Panc1 (cell line): Measurements from ENCODE around the gene RAPGEF5. TPM values are rescaled to one million over a fixed set of nuclear protein-coding genes. Genes with fewer than 3 reads are reported as not detected.

Experiments used
- ATAC-seq: fragments of 200-7000 bp; cut with Tn5 transposase; 2 replicates; pipeline ENCODE4 v1.9.1; 2020; ENCODE audit warnings: mild to moderate bottlenecking, moderate library complexity
- BruUV-seq: library from RNA; stranded (reverse); fragments of 400-500 nt; replicated peaks from 2 replicates; lab custom pipeline; 2021; lab: Mats Ljungman, UMichigan
- CTCF ChIA-PET: fragments of 300-600 bp; sonication (Branson Sonifier 250); formaldehyde crosslinking; loops from one replicate; lab custom pipeline; 2022; ENCODE audit warnings: antibody characterized with exemption; lab: Charles Lee
- POLR2A ChIA-PET: fragments of 300-600 bp; sonication (Branson Sonifier 250); formaldehyde crosslinking; loops from one replicate; lab custom pipeline; 2022; ENCODE audit warnings: antibody characterized with exemption; lab: Charles Lee
- DNase-seq: peaks from one replicate; pipeline ENCODE4 v3.0.0-alpha.2; 2010; ENCODE audit warnings: low read depth, low spot score
- H3K27ac ChIP-seq: 2 replicates; pipeline ENCODE4 v1.5.1; 2011; ENCODE audit warnings: mild to moderate bottlenecking, low read length, inconsistent platforms
- H3K27me3 ChIP-seq: fragments of 200-500 bp; sonication (Bioruptor generic); 2 replicates; pipeline ENCODE4 v1.6.0; 2014; ENCODE audit warnings: low read length, inconsistent platforms; ENCODE audit not compliant: control insufficient read depth, insufficient read depth
- H3K36me3 ChIP-seq: fragments of 200-500 bp; sonication (Bioruptor generic); 2 replicates; pipeline ENCODE4 v1.5.1; 2014; ENCODE audit warnings: inconsistent platforms, mild to moderate bottlenecking, low read length, moderate library complexity; ENCODE audit not compliant: control insufficient read depth, insufficient read depth
- H3K4me1 ChIP-seq: 2 replicates; pipeline ENCODE4 v1.5.1; 2011; ENCODE audit warnings: inconsistent platforms, mild to moderate bottlenecking, low read length, moderate library complexity; ENCODE audit not compliant: control insufficient read depth, insufficient read depth
- H3K4me3 ChIP-seq, 2 experiments: 2 replicates each; pipeline ENCODE4 v1.5.1; 2011 to 2012; ENCODE audit warnings: low read depth in 2 of 2, low read length in 2 of 2, mild to moderate bottlenecking in 2 of 2, inconsistent platforms in 1 of 2, moderate library complexity in 1 of 2
- H3K9me3 ChIP-seq: fragments of 200-500 bp; sonication (Bioruptor generic); 2 replicates; pipeline ENCODE4 v1.5.1; 2014; ENCODE audit warnings: low read depth, mild to moderate bottlenecking, inconsistent platforms, low read length, moderate library complexity; ENCODE audit not compliant: control insufficient read depth, insufficient read depth
- POLR2AphosphoS5 ChIP-seq: IDR thresholded peaks from 2 replicates; pipeline ENCODE4 v1.6.1; 2012; ENCODE audit warnings: mild to moderate bottlenecking, low read depth, low read length, moderate library complexity
- SIN3A ChIP-seq: IDR thresholded peaks from 2 replicates; pipeline ENCODE4 v1.6.1; 2012; ENCODE audit warnings: low read depth, mild to moderate bottlenecking, low read length, moderate library complexity, borderline replicate concordance; ENCODE audit not compliant: insufficient read depth
- TCF7L2 ChIP-seq: IDR thresholded peaks from 2 replicates; pipeline ENCODE4 v1.6.1; 2011; ENCODE audit warnings: mild to moderate bottlenecking, low read depth, low read length, inconsistent platforms
- in situ Hi-C: cut with HindIII; loops from 2 replicates; pipeline ENCODE4 v1.10.0; 2016; ENCODE audit warnings: low sequenced_read_pairs, low pct_unique_long_range_greater_than_20kb
- intact Hi-C: fragments of 100-400 bp; cut with micrococcal nuclease; formaldehyde crosslinking; loops from one replicate; pipeline ENCODE4 v1.10.0; 2022; ENCODE audit not compliant: unreplicated experiment
- total RNA-seq: library from RNA; stranded (reverse); gene quantifications from one replicate; pipeline ENCODE4 v1.2.1, GENCODE V29; 2021; ENCODE audit not compliant: unreplicated experiment
- TF ChIP-seq, protein P1 (sequence below): fragments of 450-650 bp; IDR thresholded peaks from 2 replicates; pipeline ENCODE4 v1.5.1; 2017; ENCODE audit warnings: mild to moderate bottlenecking
- TF ChIP-seq, protein P2 (sequence below), 2 experiments: IDR thresholded peaks; 2 replicates each; pipeline ENCODE4 v1.6.1; 2011 to 2012; ENCODE audit warnings: low read depth in 2 of 2, control low read depth in 1 of 2, low read length in 1 of 2, mild to moderate bottlenecking in 1 of 2, moderate library complexity in 1 of 2; ENCODE audit not compliant: insufficient read depth in 1 of 2

RAPGEF5 gene
- total RNA-seq, 1 experiment from 2014 or later: 1.4 TPM

DNA sequence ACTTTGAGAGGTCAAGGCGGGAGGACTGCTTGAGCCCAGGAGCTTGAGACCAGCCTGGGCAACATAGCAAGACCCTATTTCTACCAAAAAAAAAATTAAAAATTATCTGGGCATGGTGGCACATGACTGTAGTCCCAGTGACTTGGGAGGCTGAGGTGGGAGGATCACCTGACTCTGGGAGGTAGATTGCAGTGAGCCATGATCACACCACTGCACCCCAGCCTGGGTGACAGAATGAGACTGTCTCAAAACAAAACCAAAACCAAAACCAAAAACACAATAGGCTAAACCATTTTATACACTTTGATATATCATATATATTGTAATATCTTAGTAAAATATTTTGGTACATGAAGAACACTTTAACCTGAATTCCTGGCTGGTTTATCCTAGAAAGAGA lies 101.6 kb downstream of the RAPGEF5 start:
- BruUV-seq: no TSS peak
- DNase-seq: no peak
- no peak for ATAC-seq
- in situ Hi-C loops (no loop called here), intact Hi-C loops (no loop called here)
- H3K9me3 ChIP-seq: no peaks in the 10 kb centered on the region
- no peak for TF ChIP-seq SIN3A
- TF ChIP-seq, protein P1, sequence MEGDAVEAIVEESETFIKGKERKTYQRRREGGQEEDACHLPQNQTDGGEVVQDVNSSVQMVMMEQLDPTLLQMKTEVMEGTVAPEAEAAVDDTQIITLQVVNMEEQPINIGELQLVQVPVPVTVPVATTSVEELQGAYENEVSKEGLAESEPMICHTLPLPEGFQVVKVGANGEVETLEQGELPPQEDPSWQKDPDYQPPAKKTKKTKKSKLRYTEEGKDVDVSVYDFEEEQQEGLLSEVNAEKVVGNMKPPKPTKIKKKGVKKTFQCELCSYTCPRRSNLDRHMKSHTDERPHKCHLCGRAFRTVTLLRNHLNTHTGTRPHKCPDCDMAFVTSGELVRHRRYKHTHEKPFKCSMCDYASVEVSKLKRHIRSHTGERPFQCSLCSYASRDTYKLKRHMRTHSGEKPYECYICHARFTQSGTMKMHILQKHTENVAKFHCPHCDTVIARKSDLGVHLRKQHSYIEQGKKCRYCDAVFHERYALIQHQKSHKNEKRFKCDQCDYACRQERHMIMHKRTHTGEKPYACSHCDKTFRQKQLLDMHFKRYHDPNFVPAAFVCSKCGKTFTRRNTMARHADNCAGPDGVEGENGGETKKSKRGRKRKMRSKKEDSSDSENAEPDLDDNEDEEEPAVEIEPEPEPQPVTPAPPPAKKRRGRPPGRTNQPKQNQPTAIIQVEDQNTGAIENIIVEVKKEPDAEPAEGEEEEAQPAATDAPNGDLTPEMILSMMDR: no peak
- TF ChIP-seq POLR2AphosphoS5: no peak
- TF ChIP-seq, protein P2, sequence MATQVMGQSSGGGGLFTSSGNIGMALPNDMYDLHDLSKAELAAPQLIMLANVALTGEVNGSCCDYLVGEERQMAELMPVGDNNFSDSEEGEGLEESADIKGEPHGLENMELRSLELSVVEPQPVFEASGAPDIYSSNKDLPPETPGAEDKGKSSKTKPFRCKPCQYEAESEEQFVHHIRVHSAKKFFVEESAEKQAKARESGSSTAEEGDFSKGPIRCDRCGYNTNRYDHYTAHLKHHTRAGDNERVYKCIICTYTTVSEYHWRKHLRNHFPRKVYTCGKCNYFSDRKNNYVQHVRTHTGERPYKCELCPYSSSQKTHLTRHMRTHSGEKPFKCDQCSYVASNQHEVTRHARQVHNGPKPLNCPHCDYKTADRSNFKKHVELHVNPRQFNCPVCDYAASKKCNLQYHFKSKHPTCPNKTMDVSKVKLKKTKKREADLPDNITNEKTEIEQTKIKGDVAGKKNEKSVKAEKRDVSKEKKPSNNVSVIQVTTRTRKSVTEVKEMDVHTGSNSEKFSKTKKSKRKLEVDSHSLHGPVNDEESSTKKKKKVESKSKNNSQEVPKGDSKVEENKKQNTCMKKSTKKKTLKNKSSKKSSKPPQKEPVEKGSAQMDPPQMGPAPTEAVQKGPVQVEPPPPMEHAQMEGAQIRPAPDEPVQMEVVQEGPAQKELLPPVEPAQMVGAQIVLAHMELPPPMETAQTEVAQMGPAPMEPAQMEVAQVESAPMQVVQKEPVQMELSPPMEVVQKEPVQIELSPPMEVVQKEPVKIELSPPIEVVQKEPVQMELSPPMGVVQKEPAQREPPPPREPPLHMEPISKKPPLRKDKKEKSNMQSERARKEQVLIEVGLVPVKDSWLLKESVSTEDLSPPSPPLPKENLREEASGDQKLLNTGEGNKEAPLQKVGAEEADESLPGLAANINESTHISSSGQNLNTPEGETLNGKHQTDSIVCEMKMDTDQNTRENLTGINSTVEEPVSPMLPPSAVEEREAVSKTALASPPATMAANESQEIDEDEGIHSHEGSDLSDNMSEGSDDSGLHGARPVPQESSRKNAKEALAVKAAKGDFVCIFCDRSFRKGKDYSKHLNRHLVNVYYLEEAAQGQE (IDR thresholded peaks at IDR 0.05; ENCODE audit: insufficient read depth in 1 of 2, low read depth in 2 of 2, low read length in 1 of 2): no peak
- no peak for TF ChIP-seq TCF7L2
- H3K36me3 ChIP-seq: no peaks in the 10 kb centered on the region
- no peaks in the 10 kb centered on the region for H3K27me3 ChIP-seq
- H3K4me3 ChIP-seq: no peak overlapping the region
- no peak overlapping the region for H3K27ac ChIP-seq
- POLR2A ChIA-PET: no interaction called here
- CTCF ChIA-PET: no interaction called here
- H3K4me1 ChIP-seq: no peaks in the 10 kb centered on the region

DNA sequence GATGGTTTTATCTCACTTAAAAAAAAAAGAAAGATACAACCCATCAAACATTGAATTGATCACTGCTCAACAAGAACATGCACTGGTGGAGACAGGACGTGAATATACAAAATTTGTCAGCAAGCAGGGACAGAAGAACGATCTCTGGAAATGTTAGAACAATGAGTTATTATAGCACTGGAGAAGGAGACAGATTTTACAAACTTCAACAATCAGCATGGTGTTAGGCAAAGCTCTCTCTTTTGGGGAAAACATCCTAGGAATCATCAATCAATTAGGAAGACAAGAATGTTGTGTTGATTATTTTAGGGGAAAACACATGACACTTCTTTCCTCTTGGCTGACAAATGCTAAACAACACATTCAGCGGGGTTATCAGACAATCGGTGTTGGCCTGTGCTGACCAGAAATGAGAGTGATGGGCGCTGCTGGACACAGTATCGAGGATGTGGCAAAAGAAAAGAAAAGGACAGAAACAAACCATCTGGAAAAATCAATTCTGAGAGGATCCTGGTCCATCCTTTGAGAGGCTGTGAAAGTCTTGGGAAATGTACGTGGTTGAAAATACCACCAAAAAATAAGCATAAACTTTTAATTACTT lies 103.9 kb downstream of the RAPGEF5 start:
- no TSS peak for BruUV-seq
- CTCF ChIA-PET: no interaction called here

More for the DNA sequence above, 103.9 kb downstream of the RAPGEF5 start:
- H3K27me3 ChIP-seq: no peaks in the 10 kb centered on the region
- DNase-seq: no peak
- no peak overlapping the region for H3K27ac ChIP-seq
- no peaks in the 10 kb centered on the region for H3K36me3 ChIP-seq
- H3K9me3 ChIP-seq: no peaks in the 10 kb centered on the region
- intact Hi-C loops: no loop called here
- ATAC-seq: no peak
- H3K4me1 ChIP-seq: no peaks in the 10 kb centered on the region
- in situ Hi-C loops: no loop called here
- no peak overlapping the region for H3K4me3 ChIP-seq
- TF ChIP-seq TCF7L2: no peak
- TF ChIP-seq, protein P2 (IDR thresholded peaks at IDR 0.05; ENCODE audit: insufficient read depth in 1 of 2, low read depth in 2 of 2, low read length in 1 of 2): no peak
- TF ChIP-seq, protein P1: no peak
- no peak for TF ChIP-seq POLR2AphosphoS5
- POLR2A ChIA-PET: no interaction called here
